HG02763 (cell line): ENCODE measurements around the gene GLTPD2.

ENCODE experiments used
- ATAC-seq: cut with Tn5 transposase; IDR thresholded peaks from one replicate; pipeline ENCODE4 v1.9.1; 2021; ENCODE audit warnings: mild to moderate bottlenecking, moderate library complexity; ENCODE audit not compliant: unreplicated experiment

Gene GLTPD2

DNA sequence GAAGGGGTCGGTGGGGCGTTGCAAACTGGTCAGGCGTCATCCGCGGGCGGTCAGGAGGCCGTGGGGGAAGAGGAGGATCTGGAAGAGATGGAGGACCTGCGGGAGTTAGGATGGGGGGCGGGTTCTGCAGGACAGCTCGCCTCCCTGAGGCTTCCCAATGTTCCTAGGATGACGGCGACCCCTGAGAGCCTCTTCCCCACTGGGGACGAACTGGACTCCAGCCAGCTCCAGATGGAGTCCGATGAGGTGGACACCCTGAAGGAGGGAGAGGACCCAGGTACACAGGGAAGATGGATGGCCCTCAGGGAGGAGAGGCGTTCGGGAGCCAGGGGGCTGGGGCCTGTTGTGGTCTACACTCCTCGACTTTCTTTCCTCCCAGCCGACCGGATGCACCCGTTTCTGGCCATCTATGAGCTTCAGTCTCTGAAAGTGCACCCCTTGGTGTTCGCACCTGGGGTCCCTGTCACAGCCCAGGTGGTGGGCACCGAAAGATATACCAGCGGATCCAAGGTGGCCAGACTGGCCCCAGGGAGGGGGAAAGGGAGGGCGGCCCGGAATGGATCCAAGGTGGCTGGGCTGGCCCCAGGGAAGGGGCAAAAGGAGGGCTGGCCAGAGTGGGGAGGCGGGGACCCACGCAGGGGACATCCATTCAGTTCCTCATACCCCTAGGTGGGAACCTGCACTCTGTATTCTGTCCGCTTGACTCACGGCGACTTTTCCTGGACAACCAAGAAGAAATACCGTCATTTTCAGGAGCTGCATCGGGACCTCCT is 19.0 kb downstream of the GLTPD2 start:
- no peak for ATAC-seq

GRCh38 chr17:4808378-4808767 is 19.6 kb downstream of the GLTPD2 start:
- ATAC-seq, result no peak

- no peak for ATAC-seq
These were observed 22.0 kb downstream of the GLTPD2 start for GRCh38 chr17:4810696-4811290.

GRCh38 chr17:4811471-4811870 is 22.7 kb downstream of the GLTPD2 start:
- ATAC-seq, result no peak

- ATAC-seq, result no peak
These were observed 23.9 kb downstream of the GLTPD2 start for GRCh38 chr17:4812690-4813089.

GRCh38 chr17:4815043-4815675 is 26.4 kb downstream of the GLTPD2 start:
- ATAC-seq, result no peak

DNA sequence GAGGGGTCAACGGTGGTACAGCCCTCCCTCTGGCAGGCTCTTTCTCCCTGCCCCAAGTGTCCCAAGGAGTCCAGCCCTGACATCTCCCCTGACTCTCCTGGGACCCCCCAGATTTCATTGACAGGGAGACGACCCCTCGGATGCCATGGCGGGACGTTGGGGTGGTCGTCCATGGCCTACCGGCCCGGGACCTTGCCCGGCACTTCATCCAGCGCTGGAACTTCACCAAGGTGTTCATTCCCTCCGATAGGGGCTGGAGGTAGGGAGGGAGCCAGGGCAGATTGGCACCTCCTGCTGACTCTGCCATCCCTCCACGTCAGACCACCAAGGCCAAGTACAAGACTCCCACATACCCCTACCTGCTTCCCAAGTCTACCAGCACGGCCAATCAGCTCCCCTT is 28.1 kb downstream of the GLTPD2 start:
- ATAC-seq, result no peak

GRCh38 chr17:4818276-4818675 is 29.5 kb downstream of the GLTPD2 start:
- ATAC-seq, result no peak

DNA sequence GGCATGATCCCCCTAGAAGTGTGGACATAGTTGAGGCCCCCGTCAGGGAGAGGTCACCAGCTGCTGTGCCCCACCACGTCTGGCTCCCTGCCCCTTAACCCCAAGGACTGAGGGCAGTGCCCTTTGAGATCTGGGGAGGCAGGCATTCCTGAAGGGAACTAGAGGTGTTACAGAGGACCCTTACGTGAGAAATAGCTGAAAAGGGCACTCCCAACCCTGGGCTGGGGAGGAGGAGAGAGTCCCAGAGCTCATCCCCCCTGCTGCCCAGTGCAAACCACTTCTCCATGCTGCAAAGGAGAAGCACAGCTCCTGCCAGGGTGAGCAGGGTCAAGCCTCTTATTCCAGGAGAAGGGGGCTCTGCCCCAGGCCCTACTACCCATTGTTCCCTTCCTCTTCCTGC is 34.1 kb downstream of the GLTPD2 start:
- no peak for ATAC-seq

DNA sequence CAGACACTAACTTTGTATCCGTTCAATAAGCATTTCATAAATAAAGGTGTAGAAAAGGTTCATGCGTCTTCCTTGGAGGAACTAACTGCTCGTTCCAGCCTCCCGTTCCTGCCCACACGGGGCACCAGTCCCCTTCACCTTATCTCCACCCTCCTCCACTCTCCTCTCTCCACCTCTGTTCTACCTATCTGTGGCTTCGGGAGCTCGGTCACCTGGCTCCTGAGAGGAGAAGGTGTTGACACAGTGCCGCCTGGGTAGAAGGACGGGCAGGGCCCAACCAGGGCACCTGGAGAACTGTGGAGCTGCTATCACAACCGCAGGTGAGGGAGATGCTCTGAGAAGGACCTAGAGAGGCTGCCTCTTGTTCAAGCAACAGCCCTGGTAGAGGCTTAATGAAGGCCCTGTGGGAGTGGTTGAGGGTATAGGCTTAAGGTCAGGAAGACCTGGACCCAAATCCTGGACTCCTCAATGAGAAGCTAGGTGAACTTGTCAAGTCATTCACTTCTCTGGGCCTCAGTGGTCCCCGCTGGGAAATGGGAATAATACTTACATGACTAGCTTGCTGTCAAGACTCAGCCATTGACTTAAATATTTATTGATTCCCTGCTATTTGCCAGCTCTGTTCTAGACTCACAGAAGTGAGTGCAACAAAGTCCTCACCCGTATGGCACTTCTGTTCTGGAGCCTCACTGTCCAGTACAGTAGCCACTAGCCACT is 34.8 kb downstream of the GLTPD2 start:
- ATAC-seq, result no peak

GRCh38 chr17:4827399-4827798 is 38.6 kb downstream of the GLTPD2 start:
- no peak for ATAC-seq

DNA sequence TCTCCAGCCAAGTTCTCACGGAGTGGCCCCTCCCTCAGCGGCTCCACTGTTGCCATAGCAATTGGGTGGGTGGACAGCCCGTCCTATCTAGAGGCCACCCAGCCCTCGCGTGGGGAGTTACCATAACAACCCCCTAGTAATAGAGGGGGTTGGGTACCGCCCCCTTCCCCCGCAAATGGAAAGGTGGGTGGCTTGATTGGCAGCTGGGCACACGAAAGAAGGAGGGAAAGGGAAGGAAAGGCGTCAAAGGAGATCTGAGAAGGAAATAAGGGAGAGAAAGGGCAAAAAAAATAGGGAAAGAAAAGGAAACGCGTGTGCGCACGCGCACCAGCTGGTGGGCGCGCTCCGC is 44.0 kb downstream of the GLTPD2 start:
- peak; percentile 8 for ATAC-seq

- ATAC-seq, result peak; percentile 93
These were observed 44.6 kb downstream of the GLTPD2 start, which contains the start of gene MINK1 for GRCh38 chr17:4833178-4833940. MINK1 (plus strand) TSS chr17:4833340; CDS start chr17:4833584, 244 bp downstream.

- ATAC-seq, result no peak
These were observed 45.3 kb downstream of the GLTPD2 start for GRCh38 chr17:4833941-4834680.

GRCh38 chr17:4834681-4835020 is 45.9 kb downstream of the GLTPD2 start:
- ATAC-seq, result no peak

- ATAC-seq, result no peak
These were observed 47.5 kb downstream of the GLTPD2 start for GRCh38 chr17:4836221-4836620.

GRCh38 chr17:4837471-4838308 is 48.9 kb downstream of the GLTPD2 start:
- ATAC-seq, result no peak

DNA sequence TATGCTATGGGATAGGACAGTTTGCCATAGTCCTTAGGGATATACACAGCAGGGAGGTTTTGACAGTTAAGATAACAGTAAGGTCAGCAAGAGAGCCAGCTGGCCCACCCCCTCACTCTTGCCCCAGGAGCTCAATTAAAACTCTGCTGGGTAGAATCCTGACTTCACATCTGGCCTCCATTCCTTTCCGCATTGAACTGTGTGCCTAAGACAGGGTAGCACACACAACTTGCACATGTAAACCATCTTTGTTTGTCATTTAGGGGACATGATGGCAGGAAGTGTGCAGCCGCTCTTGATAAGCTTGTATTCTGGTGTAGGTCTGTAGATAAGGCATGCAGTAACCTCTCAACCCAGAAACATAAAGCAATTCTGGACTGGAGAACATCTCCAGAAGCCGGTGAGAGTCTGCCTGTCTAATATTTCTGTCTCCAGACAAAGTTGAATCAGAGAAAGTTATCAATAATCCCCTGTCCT is 49.6 kb downstream of the GLTPD2 start:
- ATAC-seq, result no peak

GRCh38 chr17:4839221-4839620 is 50.5 kb downstream of the GLTPD2 start:
- ATAC-seq, result no peak
